GM12878 (cell line): ENCODE data around the gene COL25A1. TPM values are rescaled to one million over a fixed set of nuclear protein-coding genes. Genes with fewer than 3 reads are reported as not detected.

Experiments
- ATAC-seq: fragments of 200-7000 bp; cut with Tn5 transposase; 3 replicates; pipeline ENCODE4 v1.9.1; 2020; ENCODE audit warnings: mild to moderate bottlenecking, moderate library complexity
- BruUV-seq: library from RNA; stranded (reverse); fragments of 400-500 nt; replicated peaks from 2 replicates; lab custom pipeline; 2021; lab: Mats Ljungman, UMichigan
- CTCF ChIA-PET: fragments of 300-600 bp; sonication (Branson Sonifier 250); formaldehyde crosslinking; extraction: SDS; loops from one replicate; lab custom pipeline; 2021; ENCODE audit warnings: inconsistent platforms; lab: Yijun Ruan, JAX
- POLR2A ChIA-PET: fragments of 350-600 bp; formaldehyde crosslinking; extraction: SDS; loops from one replicate; lab custom pipeline; 2021; ENCODE audit warnings: inconsistent platforms; lab: Charles Lee
- RAD21 ChIA-PET: fragments of 300-600 bp; sonication (Branson Sonifier 250); formaldehyde crosslinking; loops from one replicate; lab custom pipeline; 2023; ENCODE audit warnings: antibody characterized with exemption; ENCODE audit not compliant: unreplicated experiment; lab: Charles Lee
- SMC1A ChIA-PET: fragments of 300-600 bp; sonication (Branson Sonifier 250); formaldehyde crosslinking; loops from one replicate; lab custom pipeline; 2023; ENCODE audit not compliant: unreplicated experiment, uncharacterized antibody; lab: Charles Lee
- DNase-seq: peaks from one replicate; pipeline ENCODE4 v3.0.0-alpha.2; 2011; ENCODE audit warnings: low read depth, low spot score
- FAIRE-seq: peaks from 3 replicates; lab custom pipeline; 2011; peaks lifted over from hg19 to GRCh38; lab: Jason Lieb, UNC
- H2AFZ ChIP-seq: 2 replicates; pipeline ENCODE4 v1.6.0; 2011; ENCODE audit warnings: low read depth, low read length, control low read depth; ENCODE audit not compliant: control insufficient read depth
- H3K27ac ChIP-seq: 2 replicates; pipeline ENCODE4 v1.5.1; 2011; ENCODE audit warnings: control low read depth; ENCODE audit not compliant: control insufficient read depth, insufficient read depth
- H3K27me3 ChIP-seq, 2 experiments: replicated peaks in 1 of 2; 2 replicates each; pipeline versions ENCODE4 v1.6.0 to v1.6.1; 2011; ENCODE audit warnings: low read length in 1 of 2; ENCODE audit not compliant: control insufficient read depth in 2 of 2, insufficient read depth in 2 of 2
- H3K36me3 ChIP-seq, 2 experiments: 2 replicates each; pipeline ENCODE4 v1.5.1; 2011; ENCODE audit warnings: low read length in 1 of 2; ENCODE audit not compliant: control insufficient read depth in 2 of 2, insufficient read depth in 2 of 2
- H3K4me1 ChIP-seq: 2 replicates; pipeline ENCODE4 v1.6.1; 2011; ENCODE audit warnings: mild to moderate bottlenecking, low read length, moderate library complexity, mixed read lengths; ENCODE audit not compliant: control insufficient read depth, insufficient read depth
- H3K4me2 ChIP-seq: 2 replicates; pipeline ENCODE4 v1.6.0; 2011; ENCODE audit warnings: control low read depth; ENCODE audit not compliant: control insufficient read depth, insufficient read depth
- H3K4me3 ChIP-seq: fragments of 200-600 bp; sonication (generic); 2 replicates; pipeline ENCODE4 v1.5.1; 2016
- H3K79me2 ChIP-seq: 2 replicates; pipeline ENCODE4 v1.6.0; 2011; ENCODE audit warnings: low read length; ENCODE audit not compliant: control insufficient read depth, insufficient read depth
- H3K9ac ChIP-seq: 2 replicates; pipeline ENCODE4 v1.8.0; 2011; ENCODE audit warnings: low read length, control low read depth, mixed read lengths; ENCODE audit not compliant: control insufficient read depth, insufficient read depth
- H3K9me3 ChIP-seq: replicated peaks from 3 replicates; pipeline ENCODE4 v1.5.1; 2011; ENCODE audit warnings: mild to moderate bottlenecking, low read length; ENCODE audit not compliant: control insufficient read depth, insufficient read depth
- H4K20me1 ChIP-seq: 2 replicates; pipeline ENCODE4 v1.6.0; 2011; ENCODE audit not compliant: control insufficient read depth, insufficient read depth
- ASH2L ChIP-seq: fragments of 300-600, 200-600 bp; sonication (generic); IDR thresholded peaks from 2 replicates; pipeline ENCODE4 v1.6.1; 2017; ENCODE audit warnings: low read depth, mild to moderate bottlenecking, borderline replicate concordance
- BCL11A ChIP-seq: IDR thresholded peaks from 2 replicates; pipeline ENCODE4 v1.6.1; 2011; ENCODE audit warnings: low read depth, low read length
- E2F4 ChIP-seq: IDR thresholded peaks from 2 replicates; pipeline ENCODE4 v1.6.1; 2012; ENCODE audit warnings: low read depth, low read length, improper control_type of control experiment
- ESRRA ChIP-seq: IDR thresholded peaks from 2 replicates; pipeline ENCODE4 v1.6.1; 2012; ENCODE audit warnings: mild to moderate bottlenecking, low read length, improper control_type of control experiment
- FOS ChIP-seq: IDR thresholded peaks from 3 replicates; pipeline ENCODE4 v1.6.1; 2011; ENCODE audit warnings: borderline replicate concordance; ENCODE audit not compliant: insufficient read length; ENCODE audit errors: extremely low read depth
- MYC ChIP-seq: IDR thresholded peaks from 2 replicates; pipeline ENCODE4 v1.6.1; 2011; ENCODE audit warnings: mild to moderate bottlenecking, low read length, moderate library complexity, inconsistent platforms; ENCODE audit not compliant: insufficient read depth, insufficient replicate concordance, insufficient read length, severe bottlenecking
- NFXL1 ChIP-seq: fragments of 450-650 bp; IDR thresholded peaks from 2 replicates; pipeline ENCODE4 v1.6.1; 2017; ENCODE audit warnings: antibody characterized with exemption, mild to moderate bottlenecking, borderline replicate concordance
- NRF1 ChIP-seq: conservative IDR thresholded peaks from 2 replicates; pipeline ENCODE4 v1.6.1; 2011; ENCODE audit warnings: mild to moderate bottlenecking, low read depth, low read length, improper control_type of control experiment
- RAD21 ChIP-seq: IDR thresholded peaks from 2 replicates; pipeline ENCODE4 v1.6.1; 2011; ENCODE audit warnings: mild to moderate bottlenecking, low read depth, low read length, moderate library complexity; ENCODE audit not compliant: insufficient read depth
- YBX1 ChIP-seq: fragments of 450-650 bp; IDR thresholded peaks from 2 replicates; pipeline ENCODE4 v1.6.1; 2016; ENCODE audit warnings: antibody characterized with exemption
- YY1 ChIP-seq: IDR thresholded peaks from 2 replicates; pipeline ENCODE4 v1.6.1; 2011; ENCODE audit warnings: low read depth, mild to moderate bottlenecking, low read length
- ZBTB11 ChIP-seq: fragments of 450-650 bp; formaldehyde crosslinking; IDR thresholded peaks from 2 replicates; pipeline ENCODE4 v1.5.0; 2022; ENCODE audit warnings: mild to moderate bottlenecking, missing genetic modification characterization
- ZNF207 ChIP-seq: fragments of 450-650 bp; IDR thresholded peaks from 2 replicates; pipeline ENCODE4 v1.6.1; 2014; ENCODE audit warnings: antibody characterized with exemption, mild to moderate bottlenecking, borderline replicate concordance
- WGBS: methylation state at CpG from one replicate; pipeline ENCODE4 v1.1.6; 2016; ENCODE audit warnings: low lambda C conversion rate; ENCODE audit not compliant: insufficient replicate concordance, insufficient coverage; ENCODE audit errors: missing lambda C conversion rate; 5-methylcytosine and 5-hydroxymethylcytosine counted together
- in situ Hi-C: fragments of 300-500 bp; cut with MboI; formaldehyde crosslinking; loops from 9 replicates; pipeline ENCODE4 v1.14.3; 2018; ENCODE audit warnings: mixed read lengths
- intact Hi-C: fragments of 100-400 bp; cut with micrococcal nuclease; formaldehyde crosslinking; loops from one replicate; pipeline ENCODE4 v1.14.2; 2022; ENCODE audit not compliant: unreplicated experiment
- polyA plus RNA-seq, 11 experiments: library from polyadenylated mRNA; depleted of rRNA in 4 of 11; unstranded in 6 of 11; stranded (reverse) in 5 of 11; fragments of >200 nt; fragmentation: Nextera tagmentation in 4 of 11; fragmentation: Illumina TruSeq in 1 of 11; extraction: Ambion mirVana in 4 of 11; extraction: Trizol in 1 of 11; gene quantifications; 1 replicate in 1 of 11; 2 replicates in 10 of 11; pipeline versions ENCODE4 v1.2.1 to v1.2.3, GENCODE V29; 2011 to 2016; ENCODE audit warnings: inconsistent platforms in 2 of 11, missing spikeins in 2 of 11, low read depth in 1 of 11
- total RNA-seq, 4 experiments: library from RNA; depleted of rRNA in 3 of 4; stranded (reverse); fragments of >200 nt in 3 of 4; fragmentation: Illumina TruSeq in 1 of 4; extraction: Trizol in 1 of 4; gene quantifications; 2 replicates each; pipeline versions ENCODE4 v1.2.1 to v1.2.3, GENCODE V29; 2013 to 2021

COL25A1 gene
- total and polyA plus RNA-seq, 10 of the 15 experiments (the other 5 are each of a cell fraction or from before 2014, with no cell fraction given) = 0.01 to 0.26 (median 0.12) TPM; not detected in 6

- TF ChIP-seq ZBTB11 (CRISPR knock-in tag) = no peak
- no peak for TF ChIP-seq NFXL1
- no peak for TF ChIP-seq BCL11A
Observed at GRCh38 chr4:108906006-108906405, 396.5 kb downstream of the COL25A1 start (continued).

- CTCF ChIA-PET = interaction anchor here (0.6 kb wide), 1 partner anchor 46 kb away, joined by 3 read pairs; no protein-coding TSS in a partner anchor
- Histone ChIP-seq H3K27ac (no peak overlapping the region), H3K27me3 (peaks cover 0 to 2% of the 10 kb centered on the region in 2 experiments; a peak in 1 of 4 replicates), H3K9me3 (no peaks in the 10 kb centered on the region), H3K4me3 (no peak overlapping the region), H3K9ac (no peak overlapping the region), H3K36me3 (no peaks in the 10 kb centered on the region), H3K4me2 (no peak overlapping the region), H3K4me1 (no peaks in the 10 kb centered on the region), H2AFZ (no peak overlapping the region), H3K79me2 (no peaks in the 10 kb centered on the region), H4K20me1 (no peaks in the 10 kb centered on the region)
- intact Hi-C loops = no loop called here
- BruUV-seq = no TSS peak
- no peak for ATAC-seq
- in situ Hi-C loops = no loop called here
- no peak for DNase-seq
- RAD21 ChIA-PET = no interaction called here
- WGBS = 26% methylated on average over 4 of the region's 4 CpGs
- SMC1A ChIA-PET = interaction anchor here (1.3 kb wide), 1 partner anchor 9 kb away, joined by 3 read pairs; no protein-coding TSS in a partner anchor
- no peak for FAIRE-seq
- POLR2A ChIA-PET = no interaction called here
- TF ChIP-seq FOS (no peak), ESRRA (no peak), ZBTB11 (CRISPR knock-in tag) (no peak), RAD21 (no peak), ZNF207 (no peak), YY1 (no peak), MYC (no peak), ASH2L (no peak), NRF1 (no peak), YBX1 (no peak), E2F4 (no peak)
Observed at GRCh38 chr4:108903464-108904221, 398.8 kb downstream of the COL25A1 start.
